Measurements from ENCODE around the gene CSN3. TPM values are rescaled to one million over a fixed set of nuclear protein-coding genes. Genes with fewer than 3 reads are reported as not detected.

CSN3 gene
- total RNA-seq, 2 experiments from 2014 or later: not detected

DNA sequence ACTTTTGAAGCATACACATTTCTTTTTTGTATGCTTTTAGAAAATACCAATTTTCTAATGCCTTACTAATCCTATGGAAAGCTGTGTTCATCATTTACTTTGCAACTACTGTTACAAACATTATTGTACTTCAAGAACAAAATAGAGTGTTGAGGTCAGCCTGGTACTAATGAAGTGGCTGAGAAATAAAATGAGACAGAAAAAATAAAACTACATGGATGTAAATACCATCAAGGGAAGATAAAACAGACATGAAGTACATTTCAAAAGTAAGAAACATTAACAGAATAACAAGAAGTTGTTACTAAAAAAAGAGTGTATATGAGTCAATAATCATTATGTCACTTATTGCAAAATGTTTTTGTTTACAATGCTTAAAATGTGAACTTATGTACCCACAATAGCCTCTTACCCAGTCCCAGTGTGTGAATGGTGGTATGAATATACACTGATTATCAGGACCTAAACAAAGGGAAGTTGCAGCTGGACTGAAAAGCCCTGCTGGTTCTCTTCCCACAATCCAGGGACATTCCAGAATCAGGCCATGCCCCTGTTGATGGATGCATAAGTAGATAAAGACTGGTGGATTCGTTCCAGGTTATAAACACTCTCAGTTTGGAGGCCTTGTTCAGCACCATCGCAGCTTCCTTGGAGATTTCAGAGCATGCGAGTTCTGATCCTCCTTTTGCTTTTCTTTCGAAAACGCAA lies 2.4 kb upstream of the CSN3 start:
- POLR2A ChIA-PET: no interaction called here

DNA sequence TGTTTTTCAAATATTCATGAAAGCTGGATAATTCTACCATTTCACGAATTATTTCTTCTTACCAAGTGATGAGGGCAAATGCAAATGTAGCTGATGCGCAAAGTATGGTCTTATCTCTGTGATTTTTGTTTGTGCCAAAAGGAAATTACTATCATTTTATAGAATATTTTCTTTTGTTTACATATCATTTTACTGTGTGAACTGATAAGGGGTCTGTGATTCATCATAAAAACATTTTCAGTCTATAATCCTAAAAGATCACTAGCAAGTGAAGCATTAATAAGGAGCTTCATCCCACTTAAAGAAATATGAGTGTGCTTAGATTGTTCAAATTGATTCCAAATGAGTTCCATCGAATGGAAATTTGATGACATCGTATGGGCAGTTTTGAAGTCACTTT lies 694 bp downstream of the CSN3 start:
- no peaks in the 10 kb centered on the region for H3K36me3 Mint-ChIP-seq (ENCODE audit: low read depth)
- POLR2A ChIA-PET: no interaction called here
- no peaks in the 10 kb centered on the region for H3K9me3 Mint-ChIP-seq
- CTCF ChIA-PET: no interaction called here
- H3K27ac Mint-ChIP-seq: no peak overlapping the region
- H3K27me3 Mint-ChIP-seq: no peaks in the 10 kb centered on the region
- no peak overlapping the region for H3K4me3 Mint-ChIP-seq
- H3K4me1 Mint-ChIP-seq: no peaks in the 10 kb centered on the region
- no peak for DNase-seq

More for the DNA sequence above, 2.4 kb upstream of the CSN3 start:
- H3K4me3 Mint-ChIP-seq: no peak overlapping the region
- CTCF ChIA-PET: no interaction called here
- H3K27ac Mint-ChIP-seq: no peak overlapping the region
- H3K9me3 Mint-ChIP-seq: no peaks in the 10 kb centered on the region
- H3K36me3 Mint-ChIP-seq (ENCODE audit: low read depth): no peaks in the 10 kb centered on the region
- no peak for DNase-seq
- no peaks in the 10 kb centered on the region for H3K4me1 Mint-ChIP-seq
- no peaks in the 10 kb centered on the region for H3K27me3 Mint-ChIP-seq

DNA sequence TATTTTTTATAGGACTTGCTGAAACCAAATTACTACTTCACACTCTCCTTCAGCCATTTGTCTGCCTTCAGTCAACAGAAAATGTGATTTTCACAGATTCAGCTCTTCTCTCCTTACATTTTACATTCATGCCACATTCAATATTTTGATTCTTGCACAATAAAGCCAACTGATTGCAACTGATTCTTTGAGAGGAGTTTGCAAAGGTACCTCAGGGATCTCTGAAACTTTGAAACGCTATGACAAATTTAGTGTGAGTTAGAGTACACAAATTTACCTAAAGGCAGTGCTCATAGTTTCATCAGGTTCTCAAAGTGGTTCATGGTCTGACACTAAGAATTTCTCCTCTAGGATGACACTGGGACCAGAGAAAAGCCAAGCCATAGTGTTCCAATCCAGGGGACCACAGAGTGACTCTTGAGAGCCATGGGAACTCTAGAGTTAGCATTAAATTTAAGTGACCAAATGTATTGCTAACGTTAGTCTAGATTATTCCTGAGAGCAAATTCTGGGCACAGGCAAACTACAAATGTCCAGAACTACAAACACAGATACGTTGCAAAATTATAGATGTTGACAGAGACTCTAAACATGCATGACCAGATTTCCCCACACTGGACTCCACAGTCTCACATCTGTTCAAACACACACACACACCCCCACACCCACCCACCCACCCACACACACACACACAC lies 9.0 kb downstream of the CSN3 start:
- no peaks in the 10 kb centered on the region for H3K27me3 Mint-ChIP-seq
- no peak overlapping the region for H3K27ac Mint-ChIP-seq
- CTCF ChIA-PET: no interaction called here
- no peaks in the 10 kb centered on the region for H3K9me3 Mint-ChIP-seq
- no peak overlapping the region for H3K4me3 Mint-ChIP-seq
- POLR2A ChIA-PET: no interaction called here
- H3K36me3 Mint-ChIP-seq (ENCODE audit: low read depth): no peaks in the 10 kb centered on the region
- no peaks in the 10 kb centered on the region for H3K4me1 Mint-ChIP-seq
- DNase-seq: no peak

DNA sequence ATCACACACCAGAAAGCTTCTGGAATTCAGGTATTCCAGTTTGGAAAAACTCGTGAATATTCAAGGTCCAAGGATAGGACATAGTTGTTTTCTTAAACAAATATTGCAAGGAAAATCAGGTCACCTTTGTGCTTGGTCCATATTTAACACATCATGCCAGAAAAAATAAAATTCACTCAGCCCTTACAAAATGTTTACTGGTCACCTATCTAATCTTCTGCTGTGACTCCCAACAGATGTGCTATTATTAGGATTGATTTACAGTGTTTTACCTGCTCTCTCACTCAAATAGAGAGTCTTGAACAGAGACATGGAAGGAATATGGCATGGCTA lies 9.5 kb downstream of the CSN3 start:
- no peak for DNase-seq
- POLR2A ChIA-PET: no interaction called here
- Mint-ChIP-seq H3K36me3 (ENCODE audit: low read depth) (no peaks in the 10 kb centered on the region), H3K9me3 (no peaks in the 10 kb centered on the region), H3K4me1 (no peaks in the 10 kb centered on the region), H3K4me3 (no peak overlapping the region), H3K27ac (no peak overlapping the region), H3K27me3 (no peaks in the 10 kb centered on the region)
- CTCF ChIA-PET: no interaction called here

DNA sequence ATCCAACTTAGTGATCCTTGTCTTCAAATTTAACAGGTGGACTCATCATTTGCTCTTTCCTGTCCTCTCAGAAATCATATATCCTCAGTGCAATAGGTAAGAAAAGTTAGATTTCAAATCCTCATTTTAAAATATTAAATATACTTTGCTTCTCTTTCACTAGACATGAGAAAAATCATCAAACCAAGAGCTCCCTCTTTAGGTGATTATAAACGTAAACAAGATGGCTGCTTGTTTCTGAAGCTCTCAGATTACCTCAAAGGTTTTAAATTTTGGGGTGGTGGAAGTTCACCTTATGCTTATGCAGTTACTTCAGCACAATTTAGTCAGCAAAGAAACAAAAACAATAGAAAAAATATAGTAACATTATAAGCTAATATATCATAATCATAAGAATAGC lies 27.3 kb downstream of the CSN3 start:
- DNase-seq: no peak
- no peaks in the 10 kb centered on the region for H3K27me3 Mint-ChIP-seq
- no peaks in the 10 kb centered on the region for H3K36me3 Mint-ChIP-seq (ENCODE audit: low read depth)
- POLR2A ChIA-PET: no interaction called here
- no peaks in the 10 kb centered on the region for H3K4me1 Mint-ChIP-seq
- CTCF ChIA-PET: no interaction called here
- no peak overlapping the region for H3K27ac Mint-ChIP-seq
- H3K4me3 Mint-ChIP-seq: no peak overlapping the region
- no peaks in the 10 kb centered on the region for H3K9me3 Mint-ChIP-seq

DNA sequence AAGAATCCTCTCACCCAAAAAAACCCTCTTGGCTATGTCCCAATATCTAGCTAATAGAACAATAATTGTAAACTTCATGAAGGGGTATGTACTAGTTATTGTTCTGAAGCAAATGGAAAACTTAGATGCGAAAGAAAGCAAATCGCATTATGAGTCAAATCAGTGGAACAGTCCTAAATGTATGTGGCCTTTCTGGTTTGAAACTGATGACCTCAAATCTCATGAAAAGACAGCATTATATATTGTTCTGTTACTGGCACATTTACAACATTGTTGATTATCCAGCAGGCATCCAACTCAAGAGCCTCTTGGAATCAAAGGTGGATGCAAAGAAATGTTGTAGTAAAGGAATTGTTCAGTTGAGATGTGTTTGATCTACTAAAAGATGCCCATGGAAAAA lies 34.7 kb downstream of the CSN3 start:
- H3K36me3 Mint-ChIP-seq (ENCODE audit: low read depth): no peaks in the 10 kb centered on the region
- no peak overlapping the region for H3K27ac Mint-ChIP-seq
- H3K4me3 Mint-ChIP-seq: no peak overlapping the region
- H3K27me3 Mint-ChIP-seq: no peaks in the 10 kb centered on the region
- ChIA-PET POLR2A (no interaction called here), CTCF (no interaction called here)
- H3K4me1 Mint-ChIP-seq: no peaks in the 10 kb centered on the region
- no peaks in the 10 kb centered on the region for H3K9me3 Mint-ChIP-seq
- no peak for DNase-seq

DNA sequence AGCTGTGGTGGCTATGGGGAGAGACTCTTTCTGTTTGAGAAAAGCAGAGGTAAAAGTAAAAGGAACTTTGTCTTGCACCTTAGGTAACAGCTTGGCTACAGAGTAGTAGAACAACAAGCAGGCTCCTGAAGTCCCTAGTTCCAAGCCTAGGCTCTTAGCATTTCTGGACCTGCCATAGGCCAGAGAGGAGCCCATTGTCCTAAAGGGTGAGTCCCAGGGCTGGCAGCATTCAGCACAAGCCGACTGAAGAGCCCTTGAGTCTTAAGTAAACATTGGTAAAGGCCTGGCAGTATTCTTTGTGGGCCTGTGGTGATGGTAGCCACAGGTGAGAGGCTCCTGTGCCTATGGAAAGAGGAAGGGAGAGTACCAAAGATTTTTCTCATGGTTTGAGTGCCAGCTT lies 38.2 kb downstream of the CSN3 start:
- ChIA-PET CTCF (no interaction called here), POLR2A (no interaction called here)
- DNase-seq: no peak
- Mint-ChIP-seq H3K36me3 (ENCODE audit: low read depth) (no peaks in the 10 kb centered on the region), H3K4me1 (no peaks in the 10 kb centered on the region), H3K27me3 (no peaks in the 10 kb centered on the region), H3K9me3 (no peaks in the 10 kb centered on the region), H3K4me3 (no peak overlapping the region), H3K27ac (no peak overlapping the region)

DNA sequence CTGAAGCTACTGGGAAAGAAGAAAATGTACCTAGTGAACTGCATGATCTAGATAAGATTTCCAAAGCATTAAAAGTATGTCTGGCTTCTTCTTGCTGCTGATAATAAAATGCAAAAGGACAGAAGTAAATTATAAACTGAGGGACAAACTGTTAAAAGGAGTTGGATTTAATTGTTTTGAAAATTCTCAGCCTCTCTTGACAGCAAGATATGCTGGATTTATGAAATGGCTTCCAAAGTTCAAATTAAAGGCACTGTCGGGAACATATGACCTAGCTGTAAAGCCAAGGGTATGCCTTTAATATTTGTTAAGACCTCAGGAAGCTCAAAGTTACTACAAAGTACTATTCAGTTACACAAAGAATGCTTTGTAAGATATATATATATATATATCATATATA lies 46.3 kb downstream of the CSN3 start:
- POLR2A ChIA-PET: no interaction called here
- H3K36me3 Mint-ChIP-seq (ENCODE audit: low read depth): no peaks in the 10 kb centered on the region
- CTCF ChIA-PET: no interaction called here
- H3K27me3 Mint-ChIP-seq: no peaks in the 10 kb centered on the region
- DNase-seq: no peak
- H3K9me3 Mint-ChIP-seq: no peaks in the 10 kb centered on the region
- no peak overlapping the region for H3K4me3 Mint-ChIP-seq
- no peaks in the 10 kb centered on the region for H3K4me1 Mint-ChIP-seq
- no peak overlapping the region for H3K27ac Mint-ChIP-seq

DNA sequence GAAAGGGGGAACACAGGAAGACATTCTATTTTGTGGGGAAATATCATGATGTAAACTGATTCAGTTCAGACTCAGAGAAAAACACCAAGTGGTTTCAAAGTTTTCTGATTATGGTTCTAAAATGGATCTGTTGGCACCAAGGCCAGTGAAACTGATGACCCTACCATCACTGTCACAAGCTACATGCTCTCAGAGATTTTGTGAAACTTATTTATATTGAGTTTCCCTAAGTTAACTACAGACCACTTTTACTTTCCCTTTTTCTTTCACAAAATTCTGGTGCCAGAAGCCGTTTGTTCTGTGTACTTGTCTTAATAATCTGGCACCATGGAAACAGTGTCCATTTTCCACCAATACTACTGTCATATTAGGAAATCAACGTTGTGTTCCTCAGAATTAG lies 48.9 kb downstream of the CSN3 start:
- Mint-ChIP-seq H3K9me3 (no peaks in the 10 kb centered on the region), H3K4me1 (no peaks in the 10 kb centered on the region), H3K36me3 (ENCODE audit: low read depth) (no peaks in the 10 kb centered on the region), H3K27me3 (no peaks in the 10 kb centered on the region), H3K4me3 (no peak overlapping the region), H3K27ac (no peak overlapping the region)
- DNase-seq: no peak
- ChIA-PET POLR2A (no interaction called here), CTCF (no interaction called here)

DNA sequence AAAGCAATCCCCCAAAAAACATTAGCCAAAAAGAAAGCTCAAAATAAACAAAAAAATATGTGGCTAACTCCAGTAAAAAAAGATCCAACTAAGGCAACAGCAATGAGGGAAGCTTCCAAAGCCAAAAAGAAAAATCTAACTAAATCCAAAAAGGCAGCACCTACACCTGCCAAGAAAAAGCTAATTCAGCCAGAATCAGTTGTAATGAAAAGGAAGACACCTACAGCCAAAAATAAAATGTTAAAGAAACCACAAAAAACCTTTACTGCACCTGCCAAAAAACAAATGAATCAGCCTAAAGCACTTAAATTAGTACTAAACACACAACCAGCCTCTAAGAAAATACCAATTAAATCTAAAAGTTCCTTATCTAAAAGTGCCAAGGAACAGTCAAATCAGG lies 55.2 kb downstream of the CSN3 start:
- ChIA-PET POLR2A (no interaction called here), CTCF (no interaction called here)
- Mint-ChIP-seq H3K4me3 (no peak overlapping the region), H3K27ac (no peak overlapping the region), H3K27me3 (no peaks in the 10 kb centered on the region), H3K36me3 (ENCODE audit: low read depth) (no peaks in the 10 kb centered on the region), H3K9me3 (no peaks in the 10 kb centered on the region), H3K4me1 (no peaks in the 10 kb centered on the region)
- no peak for DNase-seq

DNA sequence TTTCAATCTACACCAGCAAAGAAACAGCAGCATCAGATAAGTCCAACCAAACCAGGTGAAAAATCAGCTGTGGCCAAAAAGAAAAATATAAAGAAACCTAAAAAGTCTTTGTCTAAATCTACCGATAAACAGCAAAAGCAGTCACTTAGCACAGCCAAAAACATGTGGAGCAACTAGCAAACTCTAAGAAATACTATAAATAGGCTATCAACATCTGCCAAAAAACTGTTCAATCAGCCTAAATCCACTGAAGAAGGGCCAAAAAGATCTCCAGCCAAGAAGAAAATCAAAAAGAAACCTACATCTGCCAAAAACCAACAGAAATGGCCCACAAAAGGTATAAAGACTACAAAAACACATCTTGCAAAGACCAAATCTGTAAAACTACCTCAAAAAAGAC lies 55.7 kb downstream of the CSN3 start:
- POLR2A ChIA-PET: no interaction called here
- no peak overlapping the region for H3K27ac Mint-ChIP-seq
- no peak overlapping the region for H3K4me3 Mint-ChIP-seq
- no peaks in the 10 kb centered on the region for H3K4me1 Mint-ChIP-seq
- no peaks in the 10 kb centered on the region for H3K36me3 Mint-ChIP-seq (ENCODE audit: low read depth)
- CTCF ChIA-PET: no interaction called here
- no peaks in the 10 kb centered on the region for H3K27me3 Mint-ChIP-seq
- H3K9me3 Mint-ChIP-seq: no peaks in the 10 kb centered on the region
- no peak for DNase-seq

DNA sequence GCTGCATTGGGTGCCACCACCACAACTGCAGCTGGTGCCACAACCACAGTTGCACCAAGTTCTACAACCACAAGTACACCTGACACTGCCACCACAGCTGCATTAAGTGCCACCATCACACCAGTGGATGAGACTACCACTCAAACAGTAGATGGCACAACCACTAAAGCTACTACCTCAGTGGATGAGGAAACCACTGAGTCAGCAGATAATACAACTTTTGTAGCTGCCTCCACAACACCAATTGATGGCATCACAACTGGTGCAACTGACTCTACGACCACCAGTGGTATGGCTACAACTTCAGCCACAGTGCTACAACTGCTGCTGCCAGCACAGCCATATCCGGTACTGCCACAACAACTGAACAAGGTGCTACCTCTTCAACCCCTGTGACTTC lies 57.2 kb downstream of the CSN3 start:
- CTCF ChIA-PET: no interaction called here
- Mint-ChIP-seq H3K4me3 (no peak overlapping the region), H3K27ac (no peak overlapping the region), H3K36me3 (ENCODE audit: low read depth) (no peaks in the 10 kb centered on the region), H3K4me1 (no peaks in the 10 kb centered on the region), H3K9me3 (no peaks in the 10 kb centered on the region), H3K27me3 (no peaks in the 10 kb centered on the region)
- POLR2A ChIA-PET: no interaction called here
- no peak for DNase-seq

DNA sequence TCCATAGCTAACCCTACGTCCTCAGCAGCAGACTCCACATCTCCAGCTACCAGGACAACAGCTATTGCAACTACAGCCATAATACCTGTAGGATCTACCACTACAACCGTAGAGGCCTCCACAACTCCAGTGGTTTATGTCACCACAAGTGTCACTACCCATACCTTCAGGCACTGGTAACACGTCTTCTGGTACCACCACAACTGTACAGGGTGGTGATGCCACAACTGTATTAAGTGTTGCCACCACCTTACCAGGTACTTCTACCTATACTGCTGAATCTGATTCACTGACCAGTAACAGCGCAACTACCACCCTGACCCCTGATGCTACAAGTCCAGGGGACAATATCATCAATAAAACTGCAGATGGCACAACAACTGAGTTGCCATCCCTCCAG lies 57.8 kb downstream of the CSN3 start:
- no peak for DNase-seq
- H3K9me3 Mint-ChIP-seq: no peaks in the 10 kb centered on the region
- H3K36me3 Mint-ChIP-seq (ENCODE audit: low read depth): no peaks in the 10 kb centered on the region
- no peaks in the 10 kb centered on the region for H3K4me1 Mint-ChIP-seq
- ChIA-PET POLR2A (no interaction called here), CTCF (no interaction called here)
- no peak overlapping the region for H3K4me3 Mint-ChIP-seq
- H3K27ac Mint-ChIP-seq: no peak overlapping the region
- H3K27me3 Mint-ChIP-seq: no peaks in the 10 kb centered on the region
